DMS 273 treated with DMSO at 0.1 percent for 48 hours (cell line): ENCODE data around the gene NGEF.

Experiments used
- DNase-seq: peaks from one replicate; lab custom pipeline; 2025; lab: John Stamatoyannopoulos, UW

Gene NGEF

GRCh38 chr2:232898592-232899543 lies 114.2 kb downstream of the NGEF start:
- no peak for DNase-seq

- no peak for DNase-seq
Observed at GRCh38 chr2:232897598-232898408, 115.3 kb downstream of the NGEF start.

- no peak for DNase-seq
Observed at GRCh38 chr2:232896720-232897597, 116.1 kb downstream of the NGEF start.

GRCh38 chr2:232896111-232896510 lies 116.9 kb downstream of the NGEF start:
- DNase-seq, result no peak

GRCh38 chr2:232894746-232895145 lies 118.3 kb downstream of the NGEF start:
- no peak for DNase-seq

- no peak for DNase-seq
Observed at GRCh38 chr2:232894251-232894650, 118.8 kb downstream of the NGEF start.

GRCh38 chr2:232893834-232894233 lies 119.2 kb downstream of the NGEF start:
- DNase-seq, result no peak

- no peak for DNase-seq
Observed at GRCh38 chr2:232892843-232893242, 120.2 kb downstream of the NGEF start.

GRCh38 chr2:232892221-232892620 lies 120.8 kb downstream of the NGEF start:
- no peak for DNase-seq

GRCh38 chr2:232891621-232892071 lies 121.4 kb downstream of the NGEF start:
- no peak for DNase-seq

- DNase-seq, result no peak
Observed at GRCh38 chr2:232890896-232891601, 122.0 kb downstream of the NGEF start.

- DNase-seq, result no peak
Observed at GRCh38 chr2:232890536-232890895, 122.5 kb downstream of the NGEF start.

GRCh38 chr2:232889876-232890401 lies 123.1 kb downstream of the NGEF start:
- DNase-seq, result no peak

- no peak for DNase-seq
Observed at GRCh38 chr2:232888839-232889529, 124.1 kb downstream of the NGEF start.

GRCh38 chr2:232888099-232888836 lies 124.8 kb downstream of the NGEF start:
- DNase-seq, result no peak

- no peak for DNase-seq
Observed at GRCh38 chr2:232887171-232887850, 125.7 kb downstream of the NGEF start.

GRCh38 chr2:232886632-232887031 lies 126.4 kb downstream of the NGEF start:
- no peak for DNase-seq

- no peak for DNase-seq
Observed at GRCh38 chr2:232886176-232886575, 126.9 kb downstream of the NGEF start.
